Epithelial cell of esophagus (primary cell): ENCODE data around the gene IGLL5.
"Not testable (repeated sequence)": the region's sequence is repeated elsewhere in the genome, so short reads cannot be mapped to it uniquely, and the experiment has no call there.

Source experiments
- DNase-seq: peaks from one replicate; pipeline ENCODE4 v3.0.0; 2010; ENCODE audit warnings: low read depth
- H3K4me3 ChIP-seq: 2 replicates; pipeline ENCODE4 v1.5.1; 2011; ENCODE audit warnings: mild to moderate bottlenecking, low read length, control low read depth
- TF ChIP-seq, protein P1 (sequence below): IDR thresholded peaks from 2 replicates; pipeline ENCODE4 v1.5.1; 2011; ENCODE audit warnings: low read depth, mild to moderate bottlenecking, low read length, control low read depth, inconsistent platforms; ENCODE audit not compliant: insufficient read depth; ENCODE audit errors: missing control alignments

IGLL5 gene

DNA sequence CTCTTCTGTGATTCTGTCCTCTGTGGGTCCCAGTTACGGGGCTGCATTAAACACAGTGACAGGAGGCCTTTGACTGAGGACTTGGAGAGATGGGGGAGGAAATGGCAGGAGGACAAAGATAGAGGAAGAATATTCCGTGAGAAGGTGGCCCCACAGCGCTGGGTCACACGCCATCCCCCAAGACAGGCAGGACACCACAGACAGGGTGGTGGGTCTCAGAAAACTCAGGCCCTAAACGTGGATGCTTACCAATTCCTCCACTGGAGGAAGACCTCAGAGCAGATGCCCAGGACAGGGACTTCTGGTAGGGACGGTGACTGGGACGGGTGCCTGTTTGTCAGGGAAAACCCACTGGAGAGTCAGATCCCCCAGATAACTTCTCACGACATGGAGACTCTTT, 34.0 kb downstream of the IGLL5 start:
- H3K4me3 ChIP-seq = no peak overlapping the region
- no peak for DNase-seq
- TF ChIP-seq, protein P1, sequence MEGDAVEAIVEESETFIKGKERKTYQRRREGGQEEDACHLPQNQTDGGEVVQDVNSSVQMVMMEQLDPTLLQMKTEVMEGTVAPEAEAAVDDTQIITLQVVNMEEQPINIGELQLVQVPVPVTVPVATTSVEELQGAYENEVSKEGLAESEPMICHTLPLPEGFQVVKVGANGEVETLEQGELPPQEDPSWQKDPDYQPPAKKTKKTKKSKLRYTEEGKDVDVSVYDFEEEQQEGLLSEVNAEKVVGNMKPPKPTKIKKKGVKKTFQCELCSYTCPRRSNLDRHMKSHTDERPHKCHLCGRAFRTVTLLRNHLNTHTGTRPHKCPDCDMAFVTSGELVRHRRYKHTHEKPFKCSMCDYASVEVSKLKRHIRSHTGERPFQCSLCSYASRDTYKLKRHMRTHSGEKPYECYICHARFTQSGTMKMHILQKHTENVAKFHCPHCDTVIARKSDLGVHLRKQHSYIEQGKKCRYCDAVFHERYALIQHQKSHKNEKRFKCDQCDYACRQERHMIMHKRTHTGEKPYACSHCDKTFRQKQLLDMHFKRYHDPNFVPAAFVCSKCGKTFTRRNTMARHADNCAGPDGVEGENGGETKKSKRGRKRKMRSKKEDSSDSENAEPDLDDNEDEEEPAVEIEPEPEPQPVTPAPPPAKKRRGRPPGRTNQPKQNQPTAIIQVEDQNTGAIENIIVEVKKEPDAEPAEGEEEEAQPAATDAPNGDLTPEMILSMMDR = no peak

DNA sequence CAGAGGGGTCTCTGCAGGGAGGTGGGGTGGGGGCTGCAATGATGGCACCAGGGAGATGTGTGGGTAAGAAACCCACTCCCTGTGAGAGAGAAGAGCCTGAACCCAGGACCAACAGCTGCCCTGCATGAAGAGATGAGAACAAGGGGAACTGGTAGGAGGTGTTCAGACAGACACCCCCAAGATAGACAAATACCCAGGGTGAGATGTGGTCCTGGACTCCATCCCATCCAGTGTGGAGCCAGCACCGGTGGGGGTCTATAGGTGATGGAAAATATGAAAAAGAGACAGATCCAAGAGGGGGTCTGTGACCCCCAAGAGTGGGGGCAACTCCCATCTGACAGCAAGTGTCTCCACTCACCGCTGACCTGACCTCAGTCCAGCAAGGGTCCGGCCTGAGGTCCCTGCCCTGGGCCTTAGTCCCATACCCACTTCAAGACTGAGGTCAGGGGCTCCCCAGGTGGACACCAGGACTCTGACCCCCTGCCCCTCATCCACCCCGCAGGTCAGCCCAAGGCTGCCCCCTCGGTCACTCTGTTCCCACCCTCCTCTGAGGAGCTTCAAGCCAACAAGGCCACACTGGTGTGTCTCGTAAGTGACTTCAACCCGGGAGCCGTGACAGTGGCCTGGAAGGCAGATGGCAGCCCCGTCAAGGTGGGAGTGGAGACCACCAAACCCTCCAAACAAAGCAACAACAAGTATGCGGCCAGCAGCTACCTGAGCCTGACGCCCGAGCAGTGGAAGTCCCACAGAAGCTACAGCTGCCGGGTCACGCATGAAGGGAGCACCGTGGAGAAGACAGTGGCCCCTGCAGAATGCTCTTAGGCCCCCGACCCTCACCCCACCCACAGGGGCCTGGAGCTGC, 34.7 kb downstream of the IGLL5 start:
- not testable (repeated sequence) for DNase-seq, H3K4me3 ChIP-seq

GRCh38 chr22:22922954-22923319, 35.3 kb downstream of the IGLL5 start:
- H3K4me3 ChIP-seq = no peak overlapping the region
- DNase-seq = no peak
- TF ChIP-seq, protein P1 = no peak

DNA sequence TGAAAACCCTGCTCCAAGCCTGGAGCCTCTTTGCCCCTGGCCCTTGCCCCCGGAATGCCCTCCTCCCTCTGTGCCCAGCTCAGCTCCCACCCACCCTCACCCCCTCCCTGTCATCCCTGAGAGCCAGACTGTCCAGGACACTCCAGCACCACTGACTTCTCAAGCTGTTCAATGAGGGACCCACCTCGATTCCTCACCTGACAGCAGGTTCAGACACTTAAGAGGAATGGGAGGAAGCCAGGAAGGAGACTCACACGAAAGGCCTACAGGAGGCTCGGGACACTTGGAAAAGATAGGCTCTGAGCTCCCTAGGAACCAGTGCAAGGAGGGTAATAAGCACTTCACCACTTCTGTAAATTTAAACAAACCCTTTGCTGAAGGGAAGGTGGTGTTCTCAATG, 35.8 kb downstream of the IGLL5 start:
- TF ChIP-seq, protein P1 = no peak
- DNase-seq = no peak
- H3K4me3 ChIP-seq = no peak overlapping the region

DNA sequence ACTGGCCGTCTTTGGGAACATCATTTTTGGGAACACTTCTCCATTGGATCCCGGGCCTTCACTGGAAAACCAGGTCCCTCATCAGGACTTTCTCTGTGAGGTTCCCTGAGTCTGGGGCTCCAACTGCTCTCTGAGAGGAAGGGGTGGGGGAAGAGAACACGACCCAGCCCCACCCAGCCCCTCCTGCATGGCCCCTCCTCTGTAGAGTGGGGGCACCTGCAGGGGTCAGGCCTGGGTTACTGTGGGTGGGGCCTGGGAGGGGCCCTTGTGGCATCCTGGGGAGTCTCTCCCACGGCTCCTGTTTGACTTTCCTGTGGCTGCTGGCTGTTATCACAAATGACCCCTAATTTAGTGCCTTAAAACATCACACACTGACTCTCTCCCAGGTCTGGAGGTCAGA, 36.3 kb downstream of the IGLL5 start:
- TF ChIP-seq, protein P1 = no peak
- DNase-seq = no peak
- no peak overlapping the region for H3K4me3 ChIP-seq

DNA sequence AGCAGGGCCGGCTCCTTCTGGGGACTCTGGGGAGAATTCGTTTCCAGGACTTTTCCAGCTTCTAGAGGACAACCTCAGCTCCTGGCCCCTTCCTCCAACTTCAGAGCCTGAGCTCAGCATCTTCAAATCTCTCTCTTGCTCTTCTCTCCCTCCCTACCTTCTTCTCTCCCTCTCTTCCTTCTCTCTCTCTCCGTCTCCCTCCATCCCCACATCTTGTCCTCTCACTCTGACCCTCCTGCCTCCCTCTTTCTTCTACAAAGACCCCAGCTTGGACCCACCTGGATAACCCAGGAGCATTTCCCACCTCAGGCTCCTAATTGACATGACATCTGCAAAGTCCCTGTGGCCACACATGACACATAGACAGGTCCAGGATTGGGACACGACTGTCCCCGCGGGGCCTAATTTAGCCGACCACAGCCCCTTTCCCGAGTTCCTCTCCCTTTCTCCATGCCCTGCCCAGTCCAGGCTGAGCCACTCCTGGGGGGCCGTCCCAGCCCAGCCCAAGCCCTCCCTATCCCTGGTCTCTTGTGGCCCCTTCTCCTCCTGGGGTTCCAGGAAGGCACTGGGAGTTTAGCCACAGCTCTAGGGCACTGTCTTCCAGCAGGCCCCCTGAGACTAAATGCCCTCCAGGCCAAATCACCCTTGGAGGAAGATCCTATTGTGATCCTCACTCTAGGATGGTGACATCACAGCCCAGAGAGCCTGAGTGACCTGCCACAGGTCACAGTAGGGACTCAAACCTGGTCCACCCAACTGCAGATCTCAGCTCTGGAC, 36.9 kb downstream of the IGLL5 start:
- DNase-seq = no peak
- H3K4me3 ChIP-seq = no peak overlapping the region
- TF ChIP-seq, protein P1 = no peak

GRCh38 chr22:22925146-22925804, 37.7 kb downstream of the IGLL5 start:
- no peak for DNase-seq
- TF ChIP-seq, protein P1 = no peak

More at GRCh38 chr22:22925146-22925804, 37.7 kb downstream of the IGLL5 start:
- no peak overlapping the region for H3K4me3 ChIP-seq
